Left hindlimb (tissue), 1 donor: ENCODE data around the gene HDAC4.

Experiments
- DNase-seq: peaks from one replicate; pipeline ENCODE4 v3.0.0-alpha.2; 2018

Gene HDAC4

GRCh38 chr2:239178484-239178883 is 222.3 kb downstream of the HDAC4 start:
- peak; percentile 12 for DNase-seq

GRCh38 chr2:239177908-239178307 is 222.9 kb downstream of the HDAC4 start:
- peak; percentile 1 for DNase-seq

- peak; percentile 5 for DNase-seq
These were observed 223.5 kb downstream of the HDAC4 start for GRCh38 chr2:239177325-239177724.

GRCh38 chr2:239176138-239176803 is 224.5 kb downstream of the HDAC4 start:
- DNase-seq = peak; percentile 12

GRCh38 chr2:239175181-239175580 is 225.6 kb downstream of the HDAC4 start:
- peak; percentile 4 for DNase-seq

GRCh38 chr2:239173301-239173700 is 227.5 kb downstream of the HDAC4 start:
- DNase-seq = no peak

GRCh38 chr2:239171643-239172042 is 229.2 kb downstream of the HDAC4 start:
- DNase-seq = no peak

- DNase-seq = peak; percentile 23
These were observed 231.3 kb downstream of the HDAC4 start for GRCh38 chr2:239169311-239170048.

GRCh38 chr2:239168575-239168974 is 232.2 kb downstream of the HDAC4 start:
- peak; percentile 36 for DNase-seq

- DNase-seq = peak; percentile 31
These were observed 232.9 kb downstream of the HDAC4 start for GRCh38 chr2:239167766-239168444.

GRCh38 chr2:239167011-239167673 is 233.7 kb downstream of the HDAC4 start:
- peak; percentile 18 for DNase-seq

- peak; percentile 6 for DNase-seq
These were observed 234.5 kb downstream of the HDAC4 start for GRCh38 chr2:239166201-239166834.

GRCh38 chr2:239165206-239165831 is 235.5 kb downstream of the HDAC4 start:
- peak; percentile 9 for DNase-seq

- DNase-seq = peak; percentile 17
These were observed 236.4 kb downstream of the HDAC4 start for GRCh38 chr2:239164335-239164871.

GRCh38 chr2:239163688-239164334 is 237.0 kb downstream of the HDAC4 start:
- DNase-seq = no peak

- DNase-seq = peak; percentile 16
These were observed 237.7 kb downstream of the HDAC4 start for GRCh38 chr2:239162976-239163687.

GRCh38 chr2:239162141-239162821 is 238.5 kb downstream of the HDAC4 start:
- DNase-seq = peak; percentile 26

GRCh38 chr2:239161711-239162140 is 239.1 kb downstream of the HDAC4 start:
- no peak for DNase-seq

GRCh38 chr2:239160226-239161143 is 240.3 kb downstream of the HDAC4 start:
- peak; percentile 9 for DNase-seq
